Choroid plexus epithelial cell (primary cell): Measurements from ENCODE around the gene AUH.

Experiments
- DNase-seq: peaks from one replicate; pipeline ENCODE4 v3.0.0-alpha.2; 2010; ENCODE audit warnings: low read depth
- H3K4me3 ChIP-seq: 2 replicates; pipeline ENCODE4 v1.5.1; 2011; ENCODE audit warnings: low read depth, mild to moderate bottlenecking, control low read depth, low read length, moderate library complexity
- TF ChIP-seq, protein P1 (sequence below): conservative IDR thresholded peaks from 2 replicates; pipeline ENCODE4 v1.5.1; 2011; ENCODE audit warnings: low read depth, mild to moderate bottlenecking, control low read depth, inconsistent platforms, low read length, moderate library complexity

The AUH gene

DNA sequence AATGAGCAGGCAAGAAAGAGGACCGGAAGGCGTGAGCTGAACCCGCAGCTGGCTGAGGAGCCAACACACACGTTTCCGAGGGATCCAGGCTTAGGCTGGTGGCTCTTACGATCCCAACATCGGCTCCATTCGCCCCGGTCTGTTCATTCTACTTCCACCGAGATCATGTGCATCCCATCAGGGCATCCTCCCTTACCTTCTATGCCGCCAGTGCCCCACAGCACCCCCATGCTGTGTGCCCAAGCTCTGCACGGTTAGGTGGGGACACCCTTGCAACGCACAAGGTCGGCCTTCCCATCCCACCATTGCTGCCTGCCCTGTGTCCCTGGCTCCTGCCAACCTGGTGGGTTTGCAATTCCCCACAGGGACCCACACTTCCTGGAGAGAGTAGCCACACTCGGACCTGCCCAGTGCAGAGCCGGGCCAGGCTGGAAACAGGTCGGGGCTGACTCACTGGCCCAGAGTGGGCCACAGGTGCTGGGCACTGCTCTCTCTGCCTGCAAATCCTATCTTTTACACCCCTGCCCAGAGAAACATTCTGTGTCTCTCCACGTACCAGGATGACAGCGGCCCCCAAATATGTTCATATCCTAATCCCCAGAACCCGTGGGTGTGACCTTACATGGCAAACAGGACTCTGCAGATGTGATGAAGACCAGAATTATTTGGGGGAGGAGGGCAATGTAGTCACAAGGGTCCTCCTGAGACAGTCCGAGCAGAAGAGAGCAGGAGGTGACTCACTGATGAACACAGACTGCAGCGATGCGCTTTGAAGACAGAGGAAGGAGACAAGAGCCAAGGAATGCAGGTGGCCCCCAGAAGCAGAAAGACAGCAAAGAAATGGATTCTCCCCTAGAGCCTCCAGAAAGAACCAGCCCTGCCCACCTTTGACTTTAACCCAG, 182.2 kb downstream of the AUH start:
- no peak overlapping the region for H3K4me3 ChIP-seq
- DNase-seq = peak; percentile 29
- TF ChIP-seq, protein P1, sequence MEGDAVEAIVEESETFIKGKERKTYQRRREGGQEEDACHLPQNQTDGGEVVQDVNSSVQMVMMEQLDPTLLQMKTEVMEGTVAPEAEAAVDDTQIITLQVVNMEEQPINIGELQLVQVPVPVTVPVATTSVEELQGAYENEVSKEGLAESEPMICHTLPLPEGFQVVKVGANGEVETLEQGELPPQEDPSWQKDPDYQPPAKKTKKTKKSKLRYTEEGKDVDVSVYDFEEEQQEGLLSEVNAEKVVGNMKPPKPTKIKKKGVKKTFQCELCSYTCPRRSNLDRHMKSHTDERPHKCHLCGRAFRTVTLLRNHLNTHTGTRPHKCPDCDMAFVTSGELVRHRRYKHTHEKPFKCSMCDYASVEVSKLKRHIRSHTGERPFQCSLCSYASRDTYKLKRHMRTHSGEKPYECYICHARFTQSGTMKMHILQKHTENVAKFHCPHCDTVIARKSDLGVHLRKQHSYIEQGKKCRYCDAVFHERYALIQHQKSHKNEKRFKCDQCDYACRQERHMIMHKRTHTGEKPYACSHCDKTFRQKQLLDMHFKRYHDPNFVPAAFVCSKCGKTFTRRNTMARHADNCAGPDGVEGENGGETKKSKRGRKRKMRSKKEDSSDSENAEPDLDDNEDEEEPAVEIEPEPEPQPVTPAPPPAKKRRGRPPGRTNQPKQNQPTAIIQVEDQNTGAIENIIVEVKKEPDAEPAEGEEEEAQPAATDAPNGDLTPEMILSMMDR = no peak

DNA sequence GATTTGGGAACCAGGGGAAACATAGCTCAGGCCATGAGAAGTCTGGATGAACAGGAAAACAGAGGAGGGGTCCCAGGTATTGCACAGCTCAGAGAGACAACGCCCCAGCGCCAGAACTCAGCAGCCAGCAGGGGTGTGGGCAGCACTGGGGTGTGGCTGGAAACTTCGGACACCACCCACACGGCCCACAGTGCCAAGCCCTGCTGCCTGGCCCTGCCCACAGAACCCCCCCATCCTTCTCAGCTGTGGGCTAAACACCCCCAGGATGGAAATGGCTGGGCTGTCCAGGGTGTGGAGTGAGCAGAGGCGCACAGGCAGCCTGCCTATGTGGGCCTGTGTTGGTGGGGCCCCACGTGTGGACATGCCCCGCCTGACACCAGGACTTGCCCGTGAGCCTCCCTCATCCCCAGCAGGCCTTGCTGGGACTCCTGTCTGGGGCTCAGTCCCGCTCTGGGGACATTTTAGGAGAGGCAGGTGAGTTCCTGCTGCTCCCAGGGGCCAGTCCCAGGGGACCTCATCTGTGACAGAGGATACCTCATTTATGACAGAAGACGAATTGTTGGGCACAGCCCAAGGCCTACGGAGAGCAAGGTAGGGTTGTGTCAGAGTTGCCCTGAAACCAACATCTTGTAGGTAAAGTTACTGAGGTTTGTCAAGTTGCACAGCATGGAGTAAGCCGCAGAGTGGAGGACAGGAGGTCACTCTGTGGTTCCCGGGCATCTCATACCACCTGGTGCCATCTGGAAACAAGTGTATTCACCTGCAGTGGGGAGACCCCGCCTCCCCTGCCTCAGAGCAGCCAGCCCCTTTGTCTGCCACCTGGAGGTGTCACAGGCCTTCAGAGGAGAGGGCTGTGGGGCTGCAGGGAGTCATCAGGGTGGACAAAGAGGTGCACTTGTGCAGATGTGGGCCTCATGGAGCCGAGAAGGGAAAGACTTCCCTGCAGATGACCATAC, 183.2 kb downstream of the AUH start:
- TF ChIP-seq, protein P1 = no peak
- DNase-seq = no peak
- H3K4me3 ChIP-seq = no peak overlapping the region

DNA sequence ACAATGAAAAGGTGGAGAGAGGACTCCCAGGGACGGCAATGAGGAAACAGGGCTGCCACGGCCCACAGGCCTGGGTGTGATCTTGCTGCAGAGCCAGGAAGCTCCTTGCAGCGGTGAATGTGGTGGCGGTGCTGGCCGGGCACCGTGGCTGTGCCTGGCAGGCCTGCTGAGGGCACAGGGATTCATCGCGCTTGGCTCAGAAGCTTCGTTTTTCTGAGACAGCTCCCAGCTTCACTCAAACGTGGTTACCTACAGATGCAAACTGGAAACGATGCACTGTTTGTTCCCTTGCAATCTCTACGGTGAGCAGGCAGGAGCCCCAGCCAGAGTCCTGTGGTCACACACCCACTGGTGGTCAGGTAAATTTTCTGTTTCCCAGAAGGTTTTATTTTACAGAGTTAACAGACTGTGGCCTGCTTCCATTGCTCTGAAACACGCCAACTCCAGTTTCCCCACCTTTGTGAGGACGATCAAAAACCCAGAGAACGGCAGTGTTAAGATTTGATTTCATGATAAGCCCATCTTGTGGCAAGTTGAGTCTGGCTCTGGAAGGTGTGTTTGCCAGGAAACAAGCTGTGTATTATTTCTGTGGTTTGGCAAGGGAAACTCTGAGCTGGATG, 183.9 kb downstream of the AUH start:
- TF ChIP-seq, protein P1 = no peak
- H3K4me3 ChIP-seq = no peak overlapping the region
- no peak for DNase-seq

DNA sequence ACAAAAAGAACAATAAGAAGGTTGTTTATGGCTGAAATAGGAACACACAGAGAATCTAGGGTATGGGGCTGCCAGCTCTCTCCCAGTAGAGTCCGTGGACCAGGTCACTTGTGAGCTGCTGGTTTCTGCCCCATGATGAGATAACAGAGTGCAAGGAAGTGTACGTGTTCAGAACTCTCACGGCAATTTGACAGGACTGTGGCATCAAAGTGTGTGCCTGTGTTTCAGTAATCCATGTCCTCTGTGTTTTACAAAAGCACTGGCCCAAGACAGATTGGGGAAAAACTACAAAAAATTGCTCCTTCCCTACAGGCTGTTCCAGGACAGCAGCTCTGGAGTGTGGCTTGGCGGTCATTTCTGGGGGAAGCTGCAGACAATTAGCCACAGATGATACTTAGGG, 184.6 kb downstream of the AUH start:
- no peak for DNase-seq
- TF ChIP-seq, protein P1 = no peak
- no peak overlapping the region for H3K4me3 ChIP-seq

DNA sequence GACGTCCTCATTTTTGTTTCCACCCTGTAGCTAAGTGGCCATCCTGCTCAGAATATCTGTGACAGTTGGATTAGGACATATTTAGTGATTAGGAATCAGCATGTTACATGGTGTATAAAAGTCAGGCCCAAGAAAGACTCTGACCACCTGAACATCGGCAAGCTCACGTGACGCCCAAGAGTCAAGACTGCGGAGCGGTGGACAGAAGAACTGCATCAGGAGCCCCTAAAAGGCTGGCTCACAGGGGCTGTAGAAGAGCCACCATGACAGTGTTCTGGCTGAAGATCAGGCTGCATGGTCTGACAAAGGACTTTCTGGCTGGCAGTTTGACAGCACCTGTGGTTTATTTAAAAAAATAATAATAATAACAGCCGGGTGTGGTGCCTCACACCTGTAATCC, 185.3 kb downstream of the AUH start:
- DNase-seq = no peak
- TF ChIP-seq, protein P1 = no peak
- H3K4me3 ChIP-seq = no peak overlapping the region

DNA sequence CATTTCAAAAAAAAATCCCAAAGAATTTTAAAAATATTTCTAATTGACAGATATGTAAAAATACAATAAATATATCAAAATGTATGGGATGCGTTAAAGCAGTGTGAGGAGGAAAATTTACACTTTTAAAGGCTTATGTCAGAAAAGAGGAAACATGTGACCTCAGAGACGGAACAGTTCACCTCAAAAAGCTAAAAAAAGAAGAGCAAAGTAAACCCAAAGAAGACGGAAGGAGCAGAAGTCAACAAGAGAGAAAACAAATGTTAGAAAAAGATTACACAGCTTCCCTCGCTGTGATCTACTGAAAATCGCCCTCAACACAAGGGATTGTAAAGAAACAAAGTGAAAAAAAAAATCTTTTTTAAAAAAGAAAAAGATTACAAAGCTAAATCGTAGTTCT, 186.9 kb downstream of the AUH start:
- no peak overlapping the region for H3K4me3 ChIP-seq
- no peak for DNase-seq
- TF ChIP-seq, protein P1 = no peak
